DOHH2 (cell line): Measurements from ENCODE around the gene GPC5.

Experiments used
- H3F3A ChIP-seq: fragments of 200-600 bp; sonication (generic), shearing (Covaris generic); 2 replicates; pipeline ENCODE4 v1.6.0; 2016; ENCODE audit warnings: antibody characterized with exemption, mild to moderate bottlenecking; ENCODE audit not compliant: control insufficient read depth, insufficient read depth
- H3K27ac ChIP-seq: fragments of 200-600 bp; sonication (generic); 2 replicates; pipeline ENCODE4 v1.5.1; 2014; ENCODE audit warnings: low read depth, mild to moderate bottlenecking, low read length, moderate library complexity
- H3K27me3 ChIP-seq: fragments of 200-600 bp; sonication (generic); 2 replicates; pipeline ENCODE4 v1.6.1; 2014; ENCODE audit warnings: mild to moderate bottlenecking, low read length, mixed read lengths; ENCODE audit not compliant: control insufficient read depth
- H3K36me3 ChIP-seq: fragments of 200-600 bp; sonication (generic); 2 replicates; pipeline ENCODE4 v1.6.1; 2014; ENCODE audit warnings: mild to moderate bottlenecking, low read length, moderate library complexity, mixed read lengths; ENCODE audit not compliant: control insufficient read depth
- H3K4me1 ChIP-seq: fragments of 200-600 bp; sonication (generic); 2 replicates; pipeline ENCODE4 v1.6.1; 2014; ENCODE audit warnings: mild to moderate bottlenecking, low read length, mixed read lengths; ENCODE audit not compliant: control insufficient read depth
- H3K4me2 ChIP-seq: fragments of 200-600 bp; sonication (generic); 2 replicates; pipeline ENCODE4 v1.6.0; 2014; ENCODE audit warnings: mild to moderate bottlenecking, low read length, moderate library complexity
- H3K4me3 ChIP-seq: fragments of 200-600 bp; sonication (generic); 2 replicates; pipeline ENCODE4 v1.5.1; 2014; ENCODE audit warnings: mild to moderate bottlenecking, low read length, mixed read lengths
- H3K79me2 ChIP-seq: fragments of 200-600 bp; sonication (generic); 2 replicates; pipeline ENCODE4 v1.6.1; 2014; ENCODE audit warnings: mild to moderate bottlenecking, low read length, mixed read lengths; ENCODE audit not compliant: control insufficient read depth
- H3K9me2 ChIP-seq: fragments of 200-600 bp; sonication (generic); replicated peaks from 2 replicates; pipeline ENCODE4 v1.6.1; 2014; ENCODE audit warnings: mild to moderate bottlenecking, low read length, mixed read lengths; ENCODE audit not compliant: control insufficient read depth
- H3K9me3 ChIP-seq: fragments of 200-600 bp; sonication (generic); 2 replicates; pipeline ENCODE4 v1.6.1; 2014; ENCODE audit warnings: antibody characterized with exemption, low read length, mixed read lengths; ENCODE audit not compliant: control insufficient read depth, insufficient read depth
- H4K20me1 ChIP-seq: fragments of 200-600 bp; sonication (generic); 2 replicates; pipeline ENCODE4 v1.6.0; 2014; ENCODE audit warnings: low read depth, mild to moderate bottlenecking, antibody characterized with exemption, low read length, moderate library complexity; ENCODE audit not compliant: control insufficient read depth, insufficient read depth
- EZH2phosphoT487 ChIP-seq: fragments of 200-600 bp; sonication (generic); IDR thresholded peaks from 2 replicates; pipeline ENCODE4 v1.6.1; 2017; ENCODE audit warnings: borderline replicate concordance, mild to moderate bottlenecking, antibody characterized with exemption, low read length, moderate library complexity, mixed read lengths
- TF ChIP-seq, protein P1 (sequence below): fragments of 200-600 bp; sonication (generic); IDR thresholded peaks from one replicate; pipeline ENCODE4 v1.5.1; 2014; ENCODE audit warnings: antibody characterized with exemption, mild to moderate bottlenecking, low read depth, low read length; ENCODE audit not compliant: poor library complexity, severe bottlenecking

The GPC5 gene

DNA sequence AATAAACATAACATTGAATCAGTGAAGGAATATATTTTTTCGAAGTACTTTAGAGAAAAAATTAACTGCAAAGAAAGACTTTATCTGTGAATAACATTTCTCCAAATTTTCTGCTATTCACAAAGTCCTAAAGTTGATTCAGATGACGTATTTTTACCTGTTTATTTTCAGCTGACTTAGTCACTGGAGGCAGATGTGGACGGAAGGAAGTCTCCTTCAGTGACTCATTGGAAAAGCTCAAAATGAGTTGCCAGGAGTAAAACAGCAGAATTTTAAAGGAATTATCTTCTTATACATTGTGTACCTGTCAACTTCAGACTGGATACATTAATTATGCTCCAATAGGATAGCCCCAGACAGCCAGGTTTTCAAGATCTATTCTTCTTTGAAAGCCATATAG is 1148.8 kb downstream of the GPC5 start:
- H3K4me1 ChIP-seq: no peaks in the 10 kb centered on the region
- no peaks in the 10 kb centered on the region for H3K36me3 ChIP-seq
- no peaks in the 10 kb centered on the region for H4K20me1 ChIP-seq
- no peaks in the 10 kb centered on the region for H3F3A ChIP-seq
- H3K9me2 ChIP-seq: no peaks in the 10 kb centered on the region
- no peak overlapping the region for H3K27ac ChIP-seq
- no peak overlapping the region for H3K4me2 ChIP-seq
- H3K27me3 ChIP-seq: no peaks in the 10 kb centered on the region
- no peak overlapping the region for H3K4me3 ChIP-seq
- TF ChIP-seq EZH2phosphoT487: no peak
- TF ChIP-seq, protein P1, sequence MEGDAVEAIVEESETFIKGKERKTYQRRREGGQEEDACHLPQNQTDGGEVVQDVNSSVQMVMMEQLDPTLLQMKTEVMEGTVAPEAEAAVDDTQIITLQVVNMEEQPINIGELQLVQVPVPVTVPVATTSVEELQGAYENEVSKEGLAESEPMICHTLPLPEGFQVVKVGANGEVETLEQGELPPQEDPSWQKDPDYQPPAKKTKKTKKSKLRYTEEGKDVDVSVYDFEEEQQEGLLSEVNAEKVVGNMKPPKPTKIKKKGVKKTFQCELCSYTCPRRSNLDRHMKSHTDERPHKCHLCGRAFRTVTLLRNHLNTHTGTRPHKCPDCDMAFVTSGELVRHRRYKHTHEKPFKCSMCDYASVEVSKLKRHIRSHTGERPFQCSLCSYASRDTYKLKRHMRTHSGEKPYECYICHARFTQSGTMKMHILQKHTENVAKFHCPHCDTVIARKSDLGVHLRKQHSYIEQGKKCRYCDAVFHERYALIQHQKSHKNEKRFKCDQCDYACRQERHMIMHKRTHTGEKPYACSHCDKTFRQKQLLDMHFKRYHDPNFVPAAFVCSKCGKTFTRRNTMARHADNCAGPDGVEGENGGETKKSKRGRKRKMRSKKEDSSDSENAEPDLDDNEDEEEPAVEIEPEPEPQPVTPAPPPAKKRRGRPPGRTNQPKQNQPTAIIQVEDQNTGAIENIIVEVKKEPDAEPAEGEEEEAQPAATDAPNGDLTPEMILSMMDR: no peak
- H3K79me2 ChIP-seq: no peaks in the 10 kb centered on the region
- no peaks in the 10 kb centered on the region for H3K9me3 ChIP-seq

GRCh38 chr13:92549276-92549675 is 1150.9 kb downstream of the GPC5 start:
- Histone ChIP-seq H3K27me3 (no peaks in the 10 kb centered on the region), H3K27ac (no peak overlapping the region), H3K9me3 (no peaks in the 10 kb centered on the region), H3K9me2 (no peaks in the 10 kb centered on the region), H3K79me2 (no peaks in the 10 kb centered on the region), H3K4me2 (no peak overlapping the region), H4K20me1 (no peaks in the 10 kb centered on the region), H3K4me1 (no peaks in the 10 kb centered on the region), H3K36me3 (no peaks in the 10 kb centered on the region), H3K4me3 (no peak overlapping the region), H3F3A (no peaks in the 10 kb centered on the region)
- no peak for TF ChIP-seq EZH2phosphoT487
- TF ChIP-seq, protein P1: no peak

DNA sequence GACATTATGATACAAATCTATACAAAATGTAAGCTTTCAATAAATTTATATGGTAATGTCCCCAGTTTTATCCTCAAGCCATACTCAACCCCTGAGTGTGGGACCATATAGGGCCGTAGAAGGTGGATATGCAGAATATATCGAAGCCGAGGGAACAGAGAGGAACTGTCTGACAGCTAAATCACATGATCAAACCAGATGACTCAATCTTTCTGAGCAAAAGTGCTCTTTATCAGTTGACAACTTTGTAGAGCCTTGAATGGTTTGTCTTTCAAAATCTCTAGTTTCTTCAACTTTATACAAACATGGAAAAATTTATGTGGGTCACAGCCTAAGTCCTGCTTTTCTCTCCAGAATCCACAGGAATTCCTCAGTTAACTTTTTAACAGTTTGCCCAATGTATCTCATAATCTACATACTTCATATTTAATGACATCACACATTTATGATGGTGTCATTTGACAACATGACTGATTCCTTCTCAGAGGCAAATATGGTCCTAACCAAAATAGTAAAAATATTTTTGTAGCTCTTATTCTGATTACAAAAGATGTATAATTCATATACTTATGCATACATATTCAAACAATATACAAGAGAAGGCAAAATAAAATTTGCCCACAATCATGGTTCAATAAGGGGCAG is 1155.2 kb downstream of the GPC5 start:
- no peak overlapping the region for H3K4me2 ChIP-seq
- H3F3A ChIP-seq: no peaks in the 10 kb centered on the region
- H3K4me3 ChIP-seq: no peak overlapping the region
- H3K79me2 ChIP-seq: no peaks in the 10 kb centered on the region
- H3K9me2 ChIP-seq: no peaks in the 10 kb centered on the region
- no peaks in the 10 kb centered on the region for H3K27me3 ChIP-seq
- no peaks in the 10 kb centered on the region for H4K20me1 ChIP-seq
- H3K36me3 ChIP-seq: no peaks in the 10 kb centered on the region
- H3K4me1 ChIP-seq: no peaks in the 10 kb centered on the region
- H3K9me3 ChIP-seq: no peaks in the 10 kb centered on the region
- no peak overlapping the region for H3K27ac ChIP-seq
- TF ChIP-seq, protein P1: no peak
- TF ChIP-seq EZH2phosphoT487: no peak
